HK-2 (cell line): ENCODE results near the gene ADGRB3.

Source experiments
- DNase-seq: peaks from one replicate; pipeline ENCODE4 v3.0.0-alpha.2; 2018; ENCODE audit not compliant: unreplicated experiment

ADGRB3 gene

GRCh38 chr6:68634726-68635411 is at the start of gene ADGRB3:
Gene ADGRB3 (plus strand): TSS chr6:68635282. CDS start chr6:68638676, 3,394 bp downstream.
- DNase-seq: peak; percentile 85

- no peak for DNase-seq
Measured at GRCh38 chr6:68593558-68593957, 41.5 kb upstream of the ADGRB3 start.

GRCh38 chr6:68597642-68598041 is 37.4 kb upstream of the ADGRB3 start:
- no peak for DNase-seq

- no peak for DNase-seq
Measured at GRCh38 chr6:68615938-68616337, 19.1 kb upstream of the ADGRB3 start.

GRCh38 chr6:68625998-68626397 is 9.1 kb upstream of the ADGRB3 start:
- DNase-seq: no peak

- DNase-seq: no peak
Measured at GRCh38 chr6:68628161-68628560, 6.9 kb upstream of the ADGRB3 start.

- DNase-seq: no peak
Measured at GRCh38 chr6:68632734-68633133, 2.3 kb upstream of the ADGRB3 start.

GRCh38 chr6:68633281-68633971 is 1.7 kb upstream of the ADGRB3 start:
- DNase-seq: no peak

- DNase-seq: no peak
Measured at GRCh38 chr6:68633972-68634725, 933 bp upstream of the ADGRB3 start.

- no peak for DNase-seq
Measured at GRCh38 chr6:68635412-68635705, 277 bp downstream of the ADGRB3 start.

GRCh38 chr6:68635706-68636513 is 828 bp downstream of the ADGRB3 start:
- peak; percentile 38 for DNase-seq

- DNase-seq: no peak
Measured at GRCh38 chr6:68636666-68637065, 1.6 kb downstream of the ADGRB3 start.

- DNase-seq: no peak
Measured at GRCh38 chr6:68637071-68637470, 2.0 kb downstream of the ADGRB3 start.

GRCh38 chr6:68637782-68638181 is 2.7 kb downstream of the ADGRB3 start:
- no peak for DNase-seq

- DNase-seq: peak; percentile 37
Measured at GRCh38 chr6:68638230-68638900, 3.3 kb downstream of the ADGRB3 start.

- DNase-seq: no peak
Measured at GRCh38 chr6:68639211-68639610, 4.1 kb downstream of the ADGRB3 start.

- DNase-seq: no peak
Measured at GRCh38 chr6:68639826-68640490, 4.9 kb downstream of the ADGRB3 start.

- DNase-seq: no peak
Measured at GRCh38 chr6:68640491-68640835, 5.4 kb downstream of the ADGRB3 start.

GRCh38 chr6:68641172-68641571 is 6.1 kb downstream of the ADGRB3 start:
- no peak for DNase-seq

- no peak for DNase-seq
Measured at GRCh38 chr6:68642081-68642480, 7.0 kb downstream of the ADGRB3 start.

GRCh38 chr6:68642977-68643376 is 7.9 kb downstream of the ADGRB3 start:
- no peak for DNase-seq
